GM13976 (cell line): Measurements from ENCODE around the gene KRT10.

Experiments
- DNase-seq: peaks from one replicate; pipeline ENCODE4 v3.0.0; 2012; ENCODE audit warnings: low spot score
- in situ Hi-C: fragments of 300-500 bp; cut with MboI; formaldehyde crosslinking; loops from one replicate; pipeline ENCODE4 v1.12.0; 2022; ENCODE audit warnings: low sequenced_read_pairs, mixed read lengths, inconsistent platforms; ENCODE audit not compliant: unreplicated experiment
- TF ChIP-seq, protein P1 (sequence below): IDR thresholded peaks from 2 replicates; pipeline ENCODE4 v1.5.1; 2012; ENCODE audit warnings: borderline replicate concordance, mild to moderate bottlenecking; ENCODE audit not compliant: insufficient read depth; ENCODE audit errors: extremely low read depth, missing control alignments, control extremely low read depth

KRT10 gene

DNA sequence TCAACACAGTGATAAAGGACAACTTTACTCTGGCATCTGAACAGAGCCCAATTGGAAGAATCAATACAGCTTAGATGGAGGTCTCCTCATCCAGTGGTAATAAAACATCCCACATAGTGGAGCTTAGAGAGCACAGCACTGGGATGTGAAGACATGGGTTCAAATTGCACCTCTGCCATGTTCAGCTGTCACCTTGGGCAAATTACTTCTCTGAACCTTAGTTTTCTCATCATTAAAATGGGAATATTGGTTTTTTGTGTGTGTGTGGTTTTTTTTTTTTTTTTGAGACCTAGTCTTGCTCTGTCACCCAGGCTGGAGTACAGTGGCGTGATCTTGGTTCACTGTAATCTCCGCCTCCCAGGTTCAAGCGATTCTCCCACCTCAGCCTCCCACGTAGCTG, 13.6 kb upstream of the KRT10 start:
- TF ChIP-seq, protein P1, sequence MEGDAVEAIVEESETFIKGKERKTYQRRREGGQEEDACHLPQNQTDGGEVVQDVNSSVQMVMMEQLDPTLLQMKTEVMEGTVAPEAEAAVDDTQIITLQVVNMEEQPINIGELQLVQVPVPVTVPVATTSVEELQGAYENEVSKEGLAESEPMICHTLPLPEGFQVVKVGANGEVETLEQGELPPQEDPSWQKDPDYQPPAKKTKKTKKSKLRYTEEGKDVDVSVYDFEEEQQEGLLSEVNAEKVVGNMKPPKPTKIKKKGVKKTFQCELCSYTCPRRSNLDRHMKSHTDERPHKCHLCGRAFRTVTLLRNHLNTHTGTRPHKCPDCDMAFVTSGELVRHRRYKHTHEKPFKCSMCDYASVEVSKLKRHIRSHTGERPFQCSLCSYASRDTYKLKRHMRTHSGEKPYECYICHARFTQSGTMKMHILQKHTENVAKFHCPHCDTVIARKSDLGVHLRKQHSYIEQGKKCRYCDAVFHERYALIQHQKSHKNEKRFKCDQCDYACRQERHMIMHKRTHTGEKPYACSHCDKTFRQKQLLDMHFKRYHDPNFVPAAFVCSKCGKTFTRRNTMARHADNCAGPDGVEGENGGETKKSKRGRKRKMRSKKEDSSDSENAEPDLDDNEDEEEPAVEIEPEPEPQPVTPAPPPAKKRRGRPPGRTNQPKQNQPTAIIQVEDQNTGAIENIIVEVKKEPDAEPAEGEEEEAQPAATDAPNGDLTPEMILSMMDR: no peak
- in situ Hi-C loops: no loop called here
- DNase-seq: no peak

DNA sequence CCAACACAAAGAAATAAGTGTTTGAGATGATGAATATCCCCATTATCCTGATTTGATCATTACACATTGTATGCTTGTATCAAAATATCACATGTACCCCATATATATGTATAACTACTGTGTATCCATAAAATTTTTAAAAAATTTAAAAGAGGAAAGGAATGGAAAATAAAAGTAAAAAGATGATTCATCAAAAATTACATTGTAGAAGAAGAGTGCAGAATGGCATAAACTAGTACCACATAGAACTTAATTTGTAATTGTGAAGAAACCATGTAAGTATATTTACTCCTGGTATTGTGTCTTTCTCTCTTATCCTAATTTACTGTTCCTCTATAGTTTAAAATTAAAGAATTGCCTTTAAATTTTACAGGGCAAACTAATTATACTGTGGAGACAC, 11.5 kb upstream of the KRT10 start:
- in situ Hi-C loops: no loop called here
- DNase-seq: no peak
- TF ChIP-seq, protein P1: no peak

DNA sequence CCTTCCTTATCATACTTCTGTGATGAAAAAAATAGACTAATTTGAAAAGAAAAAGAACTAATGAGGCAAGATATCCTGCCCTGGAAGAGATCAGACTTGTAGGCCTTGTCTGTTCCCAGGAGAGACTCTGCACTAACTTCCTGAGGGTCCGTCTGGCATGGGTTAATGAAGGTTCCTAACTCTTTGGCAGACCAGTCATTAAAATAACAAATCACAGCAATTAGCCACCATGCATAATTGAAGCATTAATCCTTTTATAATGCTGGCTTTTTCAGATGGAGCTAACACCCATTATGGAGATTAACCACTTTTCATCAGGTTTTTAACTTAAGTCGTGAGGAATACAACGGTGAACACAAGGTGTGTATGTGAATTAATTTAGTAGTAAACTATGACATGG, 10.4 kb upstream of the KRT10 start:
- in situ Hi-C loops: no loop called here
- TF ChIP-seq, protein P1: no peak
- no peak for DNase-seq

DNA sequence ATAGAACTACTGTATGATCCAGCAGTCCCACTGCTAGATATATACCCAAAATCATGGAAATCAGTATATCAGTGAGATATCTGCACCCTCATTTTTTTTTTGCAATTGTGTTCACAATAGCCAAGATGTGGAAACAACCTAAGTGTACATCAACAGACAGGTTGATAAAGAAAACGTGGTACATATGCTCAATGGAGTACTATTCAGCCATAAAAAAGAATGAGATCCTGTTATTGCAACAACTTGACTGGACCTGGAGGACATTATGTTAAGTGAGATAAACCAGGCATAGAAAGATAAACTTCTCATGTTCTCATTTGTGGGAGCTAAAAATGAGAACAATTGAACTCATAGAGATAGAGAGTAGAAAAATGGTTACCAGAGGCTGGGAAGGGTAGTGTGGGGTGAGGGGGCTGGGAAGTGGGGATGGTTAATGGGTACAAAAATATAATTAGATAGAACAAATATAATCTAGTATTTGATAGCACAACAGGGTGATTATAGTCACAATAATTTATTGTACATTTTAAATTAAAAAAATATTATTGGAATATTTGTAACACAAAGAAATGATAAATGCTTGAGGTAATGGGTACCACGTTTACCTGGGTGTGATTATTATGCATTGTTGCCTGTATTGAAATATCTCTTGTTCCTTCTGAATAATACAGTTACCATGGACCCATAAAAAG, 7.8 kb upstream of the KRT10 start:
- TF ChIP-seq, protein P1: no peak
- DNase-seq: no peak
- in situ Hi-C loops: no loop called here

DNA sequence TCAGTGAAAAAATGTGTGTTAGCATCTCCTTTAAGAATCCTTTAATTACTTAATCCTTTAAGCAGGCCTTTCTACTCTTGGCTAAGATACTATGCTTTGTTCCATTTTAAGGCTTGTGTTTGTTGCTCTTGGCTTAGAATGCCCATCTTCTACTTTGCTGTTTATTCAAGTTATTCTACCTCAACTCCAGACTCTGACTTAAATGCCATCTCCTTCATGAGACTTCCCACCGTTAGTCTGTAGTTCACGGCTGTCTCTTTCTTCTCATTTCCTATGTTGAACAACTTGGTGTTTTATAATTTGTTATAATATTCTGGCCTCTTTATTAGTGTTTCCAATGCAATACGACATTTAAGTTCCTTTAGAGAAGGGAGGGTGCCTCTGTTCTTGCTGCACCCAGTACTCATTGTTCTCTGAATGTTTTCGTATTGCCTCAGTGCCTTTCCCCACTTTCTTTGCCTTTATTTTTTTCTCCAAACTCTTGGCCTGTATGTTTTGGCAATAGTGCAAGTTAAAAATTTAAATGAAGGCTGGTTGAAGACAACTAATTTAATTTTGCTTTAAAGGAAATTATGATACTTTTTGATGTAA, 6.1 kb upstream of the KRT10 start:
- DNase-seq: no peak
- in situ Hi-C loops: no loop called here
- TF ChIP-seq, protein P1: no peak

DNA sequence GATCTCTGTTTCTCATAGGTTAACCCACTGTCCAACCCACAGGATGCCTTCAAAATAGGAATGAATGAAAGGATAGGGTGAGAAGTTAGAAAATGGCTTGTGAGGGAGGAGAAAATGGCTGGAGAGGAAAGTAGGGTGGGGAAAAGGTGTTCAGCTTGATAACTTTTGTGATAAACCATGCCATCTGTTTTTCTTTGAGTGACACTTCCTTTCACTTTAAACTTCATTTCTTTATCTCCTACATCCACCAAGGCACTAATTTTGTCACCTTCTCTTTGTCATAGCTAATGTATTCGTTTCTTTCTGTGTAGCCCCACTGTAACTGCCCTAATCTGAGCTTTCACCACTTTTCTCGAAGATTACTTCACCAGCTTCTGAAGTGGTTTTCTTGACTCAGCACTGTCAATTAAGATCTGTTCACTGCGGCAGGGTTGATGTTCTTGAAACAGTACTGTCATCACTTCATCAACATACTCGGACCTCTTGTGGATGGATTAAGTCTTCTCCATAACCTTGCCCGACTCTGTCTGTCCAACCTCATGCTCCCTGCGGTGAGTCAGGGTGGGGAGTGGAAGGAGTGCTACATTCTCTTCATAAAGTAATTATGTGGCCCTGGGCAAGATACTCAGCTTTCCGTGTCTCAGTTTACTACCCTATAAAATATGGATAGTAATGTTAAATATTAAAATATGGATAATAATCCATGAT, 5.5 kb upstream of the KRT10 start:
- TF ChIP-seq, protein P1: no peak
- DNase-seq: no peak
- in situ Hi-C loops: no loop called here
